ENCODE results near the gene ABHD16A.

- TF ChIP-seq SUZ12 (IDR thresholded peaks at IDR 0.05; ENCODE audit: extremely low read depth, insufficient read depth, insufficient read length), result no peak
- no peak for TF ChIP-seq YY1 (IDR thresholded peaks at IDR 0.05; ENCODE audit: insufficient read depth, insufficient read length)
Measured at GRCh38 chr6:31660381-31661261, 42.5 kb downstream of the ABHD16A start, which contains the start of gene C6orf47.

Data from NT2/D1 (cell line).